22Rv1 (cell line): ENCODE results near the gene KLHDC8A.
A peak's percentile ranks its signal among the peaks of the same experiment; 100 is the strongest.

ENCODE experiments used
- CTCF ChIP-seq: fragments of 450-650 bp; IDR thresholded peaks from 2 replicates; pipeline ENCODE4 v1.5.1; 2017; ENCODE audit warnings: mild to moderate bottlenecking
- ZFX ChIP-seq: fragments of 450-650 bp; IDR thresholded peaks from 2 replicates; pipeline ENCODE4 v1.6.1; 2017; ENCODE audit warnings: antibody characterized with exemption, borderline replicate concordance

- peak; percentile 98 for TF ChIP-seq CTCF
- no peak for TF ChIP-seq ZFX
These were observed 2.3 kb downstream of the KLHDC8A start for GRCh38 chr1:205354259-205355074.
